ENCODE results near the gene CYP27A1.

Gene CYP27A1

DNA sequence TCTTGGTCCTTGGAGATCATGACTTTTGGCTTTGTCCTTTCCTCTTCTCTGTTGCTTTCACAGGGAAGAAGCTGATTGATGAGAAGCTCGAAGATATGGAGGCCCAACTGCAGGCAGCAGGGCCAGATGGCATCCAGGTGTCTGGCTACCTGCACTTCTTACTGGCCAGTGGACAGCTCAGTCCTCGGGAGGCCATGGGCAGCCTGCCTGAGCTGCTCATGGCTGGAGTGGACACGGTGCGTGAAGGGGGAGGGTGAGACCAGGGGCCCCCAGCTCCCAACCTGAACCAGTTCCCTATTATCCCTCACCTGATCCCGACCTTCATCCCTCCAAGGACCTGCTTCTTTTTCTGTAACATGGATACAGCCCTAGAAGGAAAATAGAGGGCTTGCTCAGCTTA lies 30.9 kb downstream of the CYP27A1 start:
- DNase-seq, result no peak

DNA sequence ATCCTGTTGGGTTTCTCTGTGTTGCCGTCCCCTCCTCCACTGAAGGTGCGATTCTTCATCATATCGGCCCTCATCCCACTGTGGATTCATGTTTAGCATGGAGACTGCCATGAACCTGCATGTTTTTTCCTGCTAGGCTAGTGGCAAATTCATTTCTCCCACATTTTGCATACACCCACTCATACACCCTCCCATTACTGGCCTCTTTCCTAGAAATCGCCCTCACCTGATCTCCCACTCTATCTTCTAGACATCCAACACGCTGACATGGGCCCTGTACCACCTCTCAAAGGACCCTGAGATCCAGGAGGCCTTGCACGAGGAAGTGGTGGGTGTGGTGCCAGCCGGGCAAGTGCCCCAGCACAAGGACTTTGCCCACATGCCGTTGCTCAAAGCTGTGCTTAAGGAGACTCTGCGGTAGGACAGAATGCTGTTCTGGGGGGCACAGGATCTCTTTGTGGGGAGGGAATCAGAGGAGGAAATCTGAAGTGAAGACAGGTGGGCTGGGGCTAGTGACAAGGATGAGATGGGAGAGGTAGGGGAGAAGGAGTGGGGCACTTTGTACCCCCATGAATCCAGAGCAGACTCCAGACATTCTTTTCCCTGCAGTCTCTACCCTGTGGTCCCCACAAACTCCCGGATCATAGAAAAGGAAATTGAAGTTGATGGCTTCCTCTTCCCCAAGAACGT lies 32.0 kb downstream of the CYP27A1 start:
- no peak for DNase-seq

- no peak for DNase-seq
These were observed 32.7 kb downstream of the CYP27A1 start for GRCh38 chr2:218814540-218815243.

DNA sequence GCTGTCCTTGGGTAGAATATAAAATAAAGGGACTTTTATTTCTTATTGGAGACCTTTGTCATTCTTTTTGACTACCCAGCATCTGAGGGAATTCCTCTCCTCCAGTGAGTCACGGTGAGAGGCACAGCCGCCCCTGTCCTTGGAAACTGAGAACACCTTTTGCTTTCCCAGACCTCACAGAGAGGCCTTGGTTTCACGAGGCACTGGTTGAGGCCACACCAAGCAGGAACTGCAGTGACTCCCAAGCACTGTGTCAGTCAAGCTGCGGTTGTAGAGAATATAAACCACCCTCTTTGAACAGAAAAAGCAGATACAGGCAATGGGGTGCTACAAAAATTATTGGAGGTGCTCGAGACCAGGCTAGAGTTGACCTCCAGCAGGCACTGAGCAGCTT lies 33.3 kb downstream of the CYP27A1 start:
- DNase-seq, result no peak

GRCh38 chr2:218815649-218816048 lies 33.7 kb downstream of the CYP27A1 start:
- no peak for DNase-seq

DNA sequence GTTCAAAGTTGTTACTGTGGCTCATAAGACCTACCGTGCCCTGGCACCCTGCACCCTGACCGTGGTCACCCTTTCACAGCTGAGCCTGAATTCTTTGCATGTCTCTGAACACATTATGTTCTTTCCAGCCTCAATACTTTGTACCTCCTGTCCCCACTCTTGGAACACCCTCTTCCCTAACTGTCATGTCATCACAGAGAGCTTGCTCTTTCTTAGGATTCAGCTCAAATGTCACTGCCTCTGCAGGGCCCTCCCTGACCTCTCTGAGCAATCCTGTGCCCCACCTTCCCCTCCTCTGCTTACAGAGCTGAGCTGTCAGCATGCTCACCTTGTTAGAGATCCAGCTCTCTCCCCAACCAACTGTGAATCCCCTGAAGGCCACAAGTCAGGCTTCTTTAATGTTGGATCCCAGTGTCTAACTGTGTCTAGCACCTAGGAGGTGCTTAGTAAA lies 34.6 kb downstream of the CYP27A1 start:
- no peak for DNase-seq

DNA sequence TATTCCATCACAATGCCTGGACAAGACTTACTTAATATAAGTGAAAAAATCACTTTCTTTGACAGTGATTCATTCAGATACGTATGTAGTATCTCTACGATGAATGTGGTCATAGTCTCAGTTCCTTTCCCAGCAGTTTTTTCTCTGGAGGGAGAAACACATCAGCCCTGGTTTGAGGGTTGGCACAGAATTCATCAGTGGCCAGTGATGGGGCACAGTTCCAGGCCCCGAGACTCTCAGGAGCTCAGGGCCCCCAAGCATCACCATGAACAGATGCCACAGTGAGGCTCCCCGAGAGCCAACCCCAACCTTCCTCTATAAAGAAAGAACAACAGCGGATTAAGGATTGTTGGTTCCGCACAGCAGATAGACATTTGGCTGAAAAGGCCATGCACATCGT lies 37.1 kb downstream of the CYP27A1 start:
- DNase-seq, result no peak

DNA sequence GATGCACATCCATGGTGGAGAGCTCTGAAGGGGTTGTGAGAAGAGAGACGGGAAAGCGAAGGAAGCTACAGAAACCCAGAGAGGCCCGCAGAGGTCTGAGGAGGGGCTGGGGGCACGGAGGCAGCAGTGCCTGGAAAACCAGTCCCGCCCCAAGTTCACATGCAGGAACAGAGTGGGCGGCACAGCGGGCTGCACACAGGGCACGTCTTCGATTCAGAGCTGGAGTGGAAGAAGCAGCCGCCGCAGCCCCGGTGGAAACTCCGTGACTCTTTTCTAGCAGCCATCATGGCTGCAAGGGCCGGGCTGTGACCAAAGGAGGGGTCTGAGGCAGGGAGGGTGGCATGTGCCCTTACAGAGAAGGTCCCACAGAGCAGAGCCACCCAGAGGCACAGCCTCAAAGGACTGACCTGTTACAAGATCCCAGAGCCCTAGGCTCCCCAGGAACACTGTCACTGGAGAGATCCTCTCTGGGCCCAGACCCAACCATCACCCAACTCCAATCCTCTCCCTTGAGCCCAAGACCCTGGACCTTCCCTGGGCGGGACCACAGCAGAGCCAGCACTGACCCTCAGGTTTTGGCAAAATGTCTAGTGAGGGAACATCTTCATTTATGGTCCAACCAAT lies 38.9 kb downstream of the CYP27A1 start:
- DNase-seq, result no peak

GRCh38 chr2:218821605-218822211 lies 39.8 kb downstream of the CYP27A1 start:
- no peak for DNase-seq

GRCh38 chr2:218822622-218823021 lies 40.7 kb downstream of the CYP27A1 start:
- no peak for DNase-seq

DNA sequence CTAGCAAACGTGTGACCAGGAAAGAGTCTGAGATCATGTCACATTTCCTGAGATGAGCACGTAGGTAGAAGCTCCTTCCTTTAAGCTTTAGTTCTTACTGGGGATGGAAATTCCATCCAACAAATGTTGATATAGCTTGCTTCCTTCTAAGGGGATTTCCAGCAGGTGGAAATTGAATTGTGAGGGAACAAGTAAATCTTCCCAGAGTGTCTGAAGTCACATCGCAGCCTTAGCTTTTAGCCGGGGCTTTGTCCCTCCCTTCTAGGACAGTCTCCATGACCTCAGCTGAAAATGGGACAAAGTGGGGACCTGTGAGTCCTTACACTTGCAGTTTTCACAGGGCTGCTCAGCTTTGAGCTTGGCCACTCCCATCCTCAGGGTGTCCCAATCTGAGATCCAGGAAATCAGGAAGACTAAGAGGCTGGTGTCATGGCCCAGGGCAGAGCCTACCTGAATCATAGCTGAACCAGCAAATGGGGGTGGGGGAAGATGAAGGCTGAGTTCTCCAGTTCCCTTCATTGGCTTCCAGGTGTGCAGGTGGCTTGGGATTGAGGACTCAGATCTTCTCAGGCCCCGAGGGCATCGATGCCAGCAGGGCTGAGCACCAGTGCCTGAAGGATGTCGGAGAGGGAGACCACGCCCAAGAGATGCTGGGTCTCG lies 41.4 kb downstream of the CYP27A1 start:
- no peak for DNase-seq

DNA sequence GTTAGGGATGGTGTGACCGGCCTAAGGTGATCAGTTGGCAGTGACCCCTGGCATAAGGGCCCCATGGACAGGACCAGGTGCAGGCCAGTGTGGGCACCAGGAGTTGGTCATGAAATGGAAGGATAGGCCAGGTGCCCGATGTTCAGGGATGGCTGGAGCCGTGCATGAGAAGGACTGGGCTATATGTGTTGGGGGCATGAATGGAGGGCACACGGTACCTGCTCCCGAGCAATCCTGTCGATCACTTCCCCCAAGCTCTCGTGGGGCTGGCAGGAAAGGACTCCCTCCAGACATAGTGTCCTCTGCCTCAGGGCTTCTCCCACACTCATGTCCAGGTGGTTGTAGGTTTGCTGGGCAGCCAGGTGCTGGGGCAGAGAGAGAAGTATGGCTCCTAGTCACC lies 42.1 kb downstream of the CYP27A1 start:
- DNase-seq, result no peak

GRCh38 chr2:218826791-218827190 lies 44.8 kb downstream of the CYP27A1 start:
- no peak for DNase-seq

DNA sequence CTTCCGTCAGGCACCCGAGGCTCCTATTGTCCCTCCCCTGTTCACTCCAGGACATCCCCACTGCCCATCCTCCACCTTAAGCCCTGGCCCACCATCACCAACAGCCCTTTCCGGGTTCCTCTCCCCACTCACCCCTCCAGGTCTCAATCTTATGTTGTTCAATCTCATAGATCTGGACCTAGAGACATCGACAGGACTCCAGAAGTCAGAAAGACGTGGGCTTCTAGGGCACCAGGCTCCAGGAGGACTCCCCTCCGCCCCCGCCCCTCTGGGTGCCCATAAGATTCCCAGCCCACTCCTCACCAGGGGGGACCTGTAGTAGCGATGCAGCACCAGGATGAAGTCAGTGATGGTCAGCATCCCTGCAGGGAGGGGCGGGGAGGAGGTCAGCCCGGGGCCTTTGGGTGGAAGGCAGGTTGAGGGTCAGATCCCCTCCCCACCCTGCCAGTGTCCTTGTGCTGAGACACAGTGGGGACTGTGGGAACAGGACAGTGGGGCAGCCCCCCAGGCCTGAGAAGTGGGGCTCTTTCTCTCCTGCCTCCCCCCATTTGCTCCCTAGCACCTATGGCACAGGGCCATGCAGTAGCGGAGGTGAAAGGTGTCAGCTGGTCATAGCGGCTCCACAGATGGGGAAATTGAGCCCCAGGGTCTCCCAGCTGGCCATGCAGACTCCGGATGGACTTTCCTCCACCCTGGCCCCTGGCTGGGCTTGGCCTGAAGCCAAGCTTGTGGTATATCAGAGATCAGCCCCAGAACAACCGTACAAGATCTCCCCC lies 45.9 kb downstream of the CYP27A1 start:
- DNase-seq, result no peak

DNA sequence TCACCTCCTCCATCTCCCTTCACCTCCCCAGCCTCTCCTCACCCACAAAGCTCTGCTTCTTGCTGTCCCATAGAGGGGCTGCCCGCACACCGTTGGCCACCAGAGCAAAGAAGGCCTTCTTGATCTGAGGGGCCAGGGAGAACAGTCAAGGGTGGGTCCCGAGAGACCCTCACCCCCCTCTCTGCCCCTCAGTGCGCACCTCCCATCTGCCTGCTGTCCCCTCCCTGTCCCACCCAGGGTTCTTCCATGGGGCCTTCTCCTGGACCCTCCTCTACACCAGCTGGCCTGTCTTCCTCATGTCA lies 46.5 kb downstream of the CYP27A1 start:
- no peak for DNase-seq

- no peak for DNase-seq
These were observed 48.0 kb downstream of the CYP27A1 start for GRCh38 chr2:218829868-218830451.

GRCh38 chr2:218830526-218831306 lies 48.8 kb downstream of the CYP27A1 start:
- DNase-seq, result no peak

DNA sequence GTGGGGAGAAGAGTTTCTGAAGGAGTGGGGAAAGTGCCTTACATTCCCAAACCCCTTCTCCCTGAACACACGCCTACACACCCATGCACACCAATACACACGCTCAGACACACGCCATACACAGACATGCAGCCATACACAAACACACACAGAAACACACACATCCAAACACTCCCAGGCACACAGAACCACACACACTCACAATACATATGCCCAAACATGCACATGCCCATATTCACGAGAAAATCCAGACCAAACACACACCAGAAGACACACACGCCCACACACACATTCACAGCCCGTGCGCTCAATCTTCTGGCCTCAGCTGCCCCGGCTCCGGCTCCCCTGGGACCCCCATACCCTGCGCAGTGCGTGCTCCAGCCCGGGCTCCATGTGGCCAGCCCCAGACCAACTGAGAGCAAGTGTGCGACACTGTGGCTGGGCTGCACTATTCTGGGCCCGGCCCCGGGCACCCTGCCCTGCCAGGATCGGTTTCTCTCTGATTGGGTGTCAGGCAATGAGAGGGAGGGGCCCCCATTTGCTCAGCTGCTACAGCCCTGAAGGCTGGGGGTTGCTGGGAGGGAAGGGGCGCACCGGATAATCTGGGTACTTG lies 49.5 kb downstream of the CYP27A1 start, which contains the start of gene PRKAG3:
TSS of gene PRKAG3 (minus strand) at position 426 of the 613 bp plus-strand sequence.
- DNase-seq, result no peak

DNA sequence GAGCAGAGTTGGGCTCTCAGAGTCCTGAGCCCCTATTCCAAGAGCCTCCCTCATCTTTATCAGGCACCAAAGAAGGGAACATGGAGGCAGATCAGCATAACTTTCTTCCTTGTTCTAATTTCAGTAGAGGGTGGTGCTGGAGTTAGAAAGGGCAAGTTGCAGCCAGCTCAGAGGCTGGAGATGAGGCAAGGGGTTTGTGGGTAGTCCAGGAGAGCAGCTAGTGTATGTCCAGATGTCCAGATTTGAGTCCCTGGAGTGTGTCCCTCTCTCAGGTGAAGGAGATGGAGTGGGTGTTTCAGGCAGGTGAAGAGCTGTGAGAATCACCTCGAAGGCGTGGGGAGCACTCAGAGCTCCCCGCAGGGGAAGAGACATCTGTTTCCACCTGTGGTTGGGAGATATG lies 50.1 kb downstream of the CYP27A1 start:
- no peak for DNase-seq

DNA sequence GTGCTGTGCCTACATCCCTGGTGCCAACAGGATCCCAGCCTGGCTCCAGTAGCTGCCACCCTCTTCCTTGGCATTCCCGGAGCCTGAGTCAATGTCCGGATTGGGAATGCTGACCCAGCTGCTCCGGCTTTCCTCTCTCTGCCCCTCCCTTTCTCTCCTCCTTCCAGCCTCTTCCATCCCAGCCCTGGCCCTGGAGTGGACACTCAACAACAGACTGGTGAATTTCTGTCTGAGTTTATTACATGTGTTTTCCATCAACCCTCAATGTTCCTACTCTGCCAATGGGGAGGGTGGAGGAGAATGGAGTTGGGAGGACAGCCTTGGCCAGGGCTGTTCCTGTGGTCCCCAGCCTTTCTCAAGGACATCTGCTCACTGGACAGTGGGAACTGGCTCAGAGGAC lies 50.6 kb downstream of the CYP27A1 start:
- DNase-seq, result no peak

Measured in activated CD4-positive, alpha-beta T cell treated with anti-CD3 and anti-CD28 coated beads, Interleukin-2, amount 50 U/mL, for 48 hours (primary cell).